ENCODE measurements around the gene ITGA7.

The ITGA7 gene

GRCh38 chr12:55707841-55708694 lies at the start of gene ITGA7:
Gene ITGA7, minus strand, starts transcription at chr12:55707904. Its CDS starts 222 bp downstream, at chr12:55707682.
- peak; percentile 74 to 78 for DNase-seq

GRCh38 chr12:55755246-55755645 lies 47.5 kb upstream of the ITGA7 start:
- no peak for DNase-seq

GRCh38 chr12:55748230-55748993 lies 40.7 kb upstream of the ITGA7 start:
- DNase-seq, result no peak

GRCh38 chr12:55746913-55747231 lies 39.2 kb upstream of the ITGA7 start:
- no peak for DNase-seq

- no peak for DNase-seq
These were observed 38.6 kb upstream of the ITGA7 start for GRCh38 chr12:55746174-55746912.

- DNase-seq, result no peak
These were observed 37.9 kb upstream of the ITGA7 start for GRCh38 chr12:55745361-55746173.

GRCh38 chr12:55744340-55745030 lies 36.8 kb upstream of the ITGA7 start:
- DNase-seq, result no peak

- peak; percentile 55 to 62 for DNase-seq
These were observed 36.0 kb upstream of the ITGA7 start for GRCh38 chr12:55743406-55744339.

GRCh38 chr12:55742719-55743405 lies 35.2 kb upstream of the ITGA7 start, which contains the start of gene GDF11:
Gene GDF11, plus strand, starts transcription at chr12:55743122. Its CDS starts 195 bp downstream, at chr12:55743317.
- DNase-seq, result peak; percentile 78 to 83

GRCh38 chr12:55741931-55742680 lies 34.4 kb upstream of the ITGA7 start:
- no peak for DNase-seq

GRCh38 chr12:55739025-55739378 lies 31.3 kb upstream of the ITGA7 start:
- no peak for DNase-seq

- peak; percentile 84 to 88 for DNase-seq
These were observed 30.7 kb upstream of the ITGA7 start for GRCh38 chr12:55738123-55739024.

- DNase-seq, result no peak
These were observed 29.9 kb upstream of the ITGA7 start for GRCh38 chr12:55737581-55738122.

GRCh38 chr12:55736780-55737580 lies 29.3 kb upstream of the ITGA7 start:
- peak; percentile 73 to 80 for DNase-seq

- no peak for DNase-seq
These were observed 28.4 kb upstream of the ITGA7 start for GRCh38 chr12:55736076-55736475.

GRCh38 chr12:55734595-55734994 lies 26.9 kb upstream of the ITGA7 start:
- no peak for DNase-seq

- DNase-seq, result no peak
These were observed 26.2 kb upstream of the ITGA7 start for GRCh38 chr12:55733858-55734257.
